K562 (cell line): Measurements from ENCODE around the gene NHSL2.

ENCODE experiments used
- POLR2A ChIP-seq: fragments of 450-650 bp; conservative IDR thresholded peaks from 2 replicates; pipeline ENCODE4 v1.6.1; 2016
- SMAD4 ChIP-seq: fragments of 250-450 bp; sonication (Bioruptor Pico); conservative IDR thresholded peaks from 2 replicates; pipeline ENCODE4 v1.8.0; 2021; ENCODE audit warnings: inconsistent platforms, mild to moderate bottlenecking, moderate library complexity
- ZNF146 ChIP-seq: IDR thresholded peaks from one replicate; pipeline ENCODE4 v1.6.1; 2018; ENCODE audit warnings: missing compliant biosample characterization; ENCODE audit not compliant: unreplicated experiment
- TF ChIP-seq, protein P1 (sequence below), 2 experiments: fragments of 450-650 bp; IDR thresholded peaks; 2 replicates each; pipeline ENCODE4 v1.6.1; 2018; ENCODE audit warnings: mild to moderate bottlenecking in 2 of 2, low read depth in 1 of 2; ENCODE audit not compliant: partially characterized antibody in 2 of 2

DNA sequence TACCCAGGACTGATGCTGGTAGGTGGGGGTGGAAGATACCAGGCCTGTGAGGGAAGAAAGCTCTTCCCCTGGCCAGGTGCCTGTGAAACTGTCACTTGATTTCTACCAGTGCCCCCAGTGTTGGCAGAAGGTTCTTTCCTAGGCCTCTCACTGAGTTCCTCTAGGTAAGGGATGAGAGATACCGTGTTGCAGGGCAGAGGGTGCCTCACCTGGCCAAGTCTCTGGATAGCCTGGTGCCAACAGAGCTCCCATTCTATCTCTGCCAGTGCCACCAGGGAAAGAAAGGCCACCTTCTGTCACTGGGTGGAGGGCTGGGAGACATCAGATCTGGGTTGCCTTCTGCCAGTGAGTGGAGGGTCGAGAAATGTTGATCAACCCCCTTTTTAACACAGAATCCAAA, 127.0 kb downstream of the NHSL2 start:
- TF ChIP-seq ZNF146 (CRISPR knock-in tag): no peak
- TF ChIP-seq, protein P1, sequence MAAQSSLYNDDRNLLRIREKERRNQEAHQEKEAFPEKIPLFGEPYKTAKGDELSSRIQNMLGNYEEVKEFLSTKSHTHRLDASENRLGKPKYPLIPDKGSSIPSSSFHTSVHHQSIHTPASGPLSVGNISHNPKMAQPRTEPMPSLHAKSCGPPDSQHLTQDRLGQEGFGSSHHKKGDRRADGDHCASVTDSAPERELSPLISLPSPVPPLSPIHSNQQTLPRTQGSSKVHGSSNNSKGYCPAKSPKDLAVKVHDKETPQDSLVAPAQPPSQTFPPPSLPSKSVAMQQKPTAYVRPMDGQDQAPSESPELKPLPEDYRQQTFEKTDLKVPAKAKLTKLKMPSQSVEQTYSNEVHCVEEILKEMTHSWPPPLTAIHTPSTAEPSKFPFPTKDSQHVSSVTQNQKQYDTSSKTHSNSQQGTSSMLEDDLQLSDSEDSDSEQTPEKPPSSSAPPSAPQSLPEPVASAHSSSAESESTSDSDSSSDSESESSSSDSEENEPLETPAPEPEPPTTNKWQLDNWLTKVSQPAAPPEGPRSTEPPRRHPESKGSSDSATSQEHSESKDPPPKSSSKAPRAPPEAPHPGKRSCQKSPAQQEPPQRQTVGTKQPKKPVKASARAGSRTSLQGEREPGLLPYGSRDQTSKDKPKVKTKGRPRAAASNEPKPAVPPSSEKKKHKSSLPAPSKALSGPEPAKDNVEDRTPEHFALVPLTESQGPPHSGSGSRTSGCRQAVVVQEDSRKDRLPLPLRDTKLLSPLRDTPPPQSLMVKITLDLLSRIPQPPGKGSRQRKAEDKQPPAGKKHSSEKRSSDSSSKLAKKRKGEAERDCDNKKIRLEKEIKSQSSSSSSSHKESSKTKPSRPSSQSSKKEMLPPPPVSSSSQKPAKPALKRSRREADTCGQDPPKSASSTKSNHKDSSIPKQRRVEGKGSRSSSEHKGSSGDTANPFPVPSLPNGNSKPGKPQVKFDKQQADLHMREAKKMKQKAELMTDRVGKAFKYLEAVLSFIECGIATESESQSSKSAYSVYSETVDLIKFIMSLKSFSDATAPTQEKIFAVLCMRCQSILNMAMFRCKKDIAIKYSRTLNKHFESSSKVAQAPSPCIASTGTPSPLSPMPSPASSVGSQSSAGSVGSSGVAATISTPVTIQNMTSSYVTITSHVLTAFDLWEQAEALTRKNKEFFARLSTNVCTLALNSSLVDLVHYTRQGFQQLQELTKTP (IDR thresholded peaks at IDR 0.05; ENCODE audit: low read depth in 1 of 2, partially characterized antibody in 2 of 2): no peak
- no peak for TF ChIP-seq POLR2A
- TF ChIP-seq SMAD4 (CRISPR knock-in tag): no peak
